PC-3 (cell line): ENCODE measurements around the gene RCCD1.

ENCODE experiments used
- CTCF ChIP-seq: fragments of 300-600 bp; sonication (generic); conservative IDR thresholded peaks from 2 replicates; pipeline ENCODE4 v1.5.1; 2017; ENCODE audit warnings: antibody characterized with exemption, low read depth, mild to moderate bottlenecking, low read length
- EZH2 ChIP-seq: fragments of 300-600 bp; sonication (generic); IDR thresholded peaks from one replicate; pipeline ENCODE4 v1.6.1; 2017; ENCODE audit warnings: antibody characterized with exemption, mild to moderate bottlenecking, low read length; ENCODE audit not compliant: unreplicated experiment
- EZH2phosphoT487 ChIP-seq: fragments of 300-600 bp; sonication (generic); IDR thresholded peaks from 2 replicates; pipeline ENCODE4 v1.6.1; 2018; ENCODE audit warnings: mild to moderate bottlenecking, antibody characterized with exemption, low read length, borderline replicate concordance

GRCh38 chr15:90906181-90906849 lies 48.4 kb upstream of the RCCD1 start:
- TF ChIP-seq EZH2 = no peak
- TF ChIP-seq CTCF = no peak
- no peak for TF ChIP-seq EZH2phosphoT487
